CD1c-positive myeloid dendritic cell (primary cell): Measurements from ENCODE around the gene MPP3.
A peak's percentile ranks its signal among the peaks of the same experiment; 100 is the strongest.

ENCODE experiments used
- DNase-seq: peaks from one replicate; pipeline ENCODE4 v3.0.0-alpha.2; 2016; ENCODE audit errors: extremely low spot score

Gene MPP3

GRCh38 chr17:43772877-43773648 lies 59.9 kb downstream of the MPP3 start:
- peak; percentile 77 for DNase-seq

GRCh38 chr17:43771463-43771862 lies 61.5 kb downstream of the MPP3 start:
- no peak for DNase-seq

- DNase-seq = no peak
Observed at GRCh38 chr17:43770957-43771356, 62.0 kb downstream of the MPP3 start.

GRCh38 chr17:43769859-43770258 lies 63.1 kb downstream of the MPP3 start:
- no peak for DNase-seq

- peak; percentile 57 for DNase-seq
Observed at GRCh38 chr17:43769426-43769825, 63.5 kb downstream of the MPP3 start.

GRCh38 chr17:43768943-43769342 lies 64.0 kb downstream of the MPP3 start:
- no peak for DNase-seq

GRCh38 chr17:43768382-43768781 lies 64.6 kb downstream of the MPP3 start:
- peak; percentile 93 for DNase-seq

- no peak for DNase-seq
Observed at GRCh38 chr17:43767713-43768059, 65.3 kb downstream of the MPP3 start.

- DNase-seq = peak; percentile 25
Observed at GRCh38 chr17:43767053-43767712, 65.8 kb downstream of the MPP3 start.

- peak; percentile 51 for DNase-seq
Observed at GRCh38 chr17:43766413-43767052, 66.4 kb downstream of the MPP3 start.

GRCh38 chr17:43760254-43760852 lies 72.6 kb downstream of the MPP3 start:
- DNase-seq = peak; percentile 92

GRCh38 chr17:43759836-43760235 lies 73.1 kb downstream of the MPP3 start:
- no peak for DNase-seq

GRCh38 chr17:43758497-43759174 lies 74.3 kb downstream of the MPP3 start, which contains the start of gene SOST:
TSS of gene SOST (minus strand) at chr17:43758791. CDS start at chr17:43758741, 50 bp downstream.
- no peak for DNase-seq

- DNase-seq = no peak
Observed at GRCh38 chr17:43758086-43758485, 74.9 kb downstream of the MPP3 start.

- no peak for DNase-seq
Observed at GRCh38 chr17:43757171-43757660, 75.7 kb downstream of the MPP3 start.

- DNase-seq = no peak
Observed at GRCh38 chr17:43756201-43756600, 76.7 kb downstream of the MPP3 start.

GRCh38 chr17:43755389-43755875 lies 77.5 kb downstream of the MPP3 start:
- peak; percentile 39 for DNase-seq

GRCh38 chr17:43754947-43755346 lies 78.0 kb downstream of the MPP3 start:
- DNase-seq = no peak

- DNase-seq = peak; percentile 46
Observed at GRCh38 chr17:43753493-43754129, 79.3 kb downstream of the MPP3 start.
